OCI-M2 (cell line): ENCODE measurements around the gene HCFC1R1.

Experiments
- DNase-seq: peaks from one replicate; lab custom pipeline; 2025; ENCODE audit not compliant: unreplicated experiment; lab: John Stamatoyannopoulos, UW

HCFC1R1 gene

DNA sequence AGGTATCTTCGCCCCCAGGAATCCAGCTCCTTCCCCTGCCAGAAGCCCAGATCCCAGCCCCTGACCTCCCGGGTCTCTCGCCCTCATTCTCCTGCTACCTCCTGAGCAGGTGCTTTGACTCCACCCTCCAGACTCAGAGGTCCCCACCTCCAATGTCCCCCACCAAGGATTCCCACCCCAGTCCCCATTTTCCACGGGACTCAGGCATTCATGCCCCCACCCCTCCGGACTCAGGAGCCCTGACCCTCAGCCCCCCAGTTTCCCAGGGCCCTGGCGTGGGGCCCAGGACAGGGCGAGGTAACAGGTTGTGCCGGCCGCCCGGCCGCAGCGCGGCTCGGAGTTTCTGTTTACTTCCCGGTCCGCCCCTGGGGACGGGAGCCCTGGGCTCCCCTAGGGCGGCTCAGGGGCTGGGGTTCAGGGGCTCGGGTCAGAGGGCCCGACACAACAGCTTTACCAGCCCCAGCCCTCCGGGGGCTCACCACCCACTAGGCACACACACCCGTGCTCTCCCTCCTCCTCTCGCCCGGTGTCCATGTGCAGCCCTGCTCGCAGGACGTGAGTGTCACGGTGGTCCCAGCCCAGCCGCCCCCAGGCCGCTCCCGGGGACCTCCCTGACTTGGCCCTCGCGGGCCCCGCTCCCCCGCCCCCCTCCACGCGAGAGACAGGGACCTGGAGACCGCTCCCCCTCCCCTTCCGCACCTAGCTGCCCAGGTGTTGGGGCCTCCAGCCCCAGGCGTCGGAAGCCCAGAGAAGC, 12.4 kb upstream of the HCFC1R1 start:
- no peak for DNase-seq

DNA sequence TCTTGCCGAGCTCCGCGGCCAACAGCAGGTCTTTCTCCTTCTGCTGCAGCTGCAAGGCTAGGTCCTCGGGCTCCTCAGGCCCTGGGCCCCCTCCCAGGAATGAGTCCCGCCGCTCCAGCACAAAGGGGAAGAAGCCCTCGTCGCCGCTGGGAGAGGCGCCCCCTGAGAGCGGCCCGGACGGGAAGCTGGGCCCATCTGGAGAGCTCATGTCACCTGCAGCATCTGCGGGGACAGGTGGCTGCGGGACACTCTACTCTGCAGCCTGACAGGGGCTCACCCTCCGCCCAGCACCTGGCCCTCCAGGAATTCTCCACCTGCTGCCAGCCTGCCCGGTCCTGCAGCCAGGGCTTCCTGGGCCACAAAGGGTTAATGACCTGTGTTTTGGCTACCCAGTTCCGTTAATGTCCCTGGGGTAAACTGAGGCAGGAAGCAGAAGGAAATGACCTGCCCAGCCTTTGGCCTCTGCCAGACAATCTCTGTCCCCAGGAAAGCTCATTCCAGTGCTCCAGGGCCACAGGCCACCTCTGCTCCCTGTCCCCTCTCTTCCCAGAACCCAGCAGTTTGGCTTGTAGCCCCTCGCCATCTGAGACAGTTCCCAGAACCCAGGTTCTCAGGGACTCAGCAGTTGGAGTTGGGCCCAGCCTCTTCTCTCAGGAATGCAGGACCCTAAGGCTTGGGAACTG, 11.7 kb upstream of the HCFC1R1 start:
- DNase-seq, result no peak

DNA sequence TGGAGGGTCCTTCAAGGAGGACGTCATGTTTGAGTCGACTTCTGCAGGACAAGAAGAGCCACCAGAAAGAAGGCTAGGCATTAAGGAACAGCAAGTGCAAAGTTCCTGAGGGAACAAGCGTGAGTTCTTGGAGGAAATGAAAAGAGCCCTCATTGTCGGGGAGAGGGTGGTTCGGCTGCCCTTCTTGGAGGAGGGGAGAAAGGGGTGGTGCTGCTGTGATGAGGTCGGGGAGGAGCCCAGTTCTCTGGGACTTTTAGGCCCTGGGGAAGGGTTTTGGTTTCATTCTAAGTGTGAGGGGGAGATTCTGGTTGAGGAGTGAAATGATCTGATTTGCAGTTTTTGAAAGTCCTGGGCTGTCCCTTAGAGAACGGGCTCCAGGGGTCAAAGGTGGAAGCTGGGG, 8.9 kb upstream of the HCFC1R1 start:
- no peak for DNase-seq

DNA sequence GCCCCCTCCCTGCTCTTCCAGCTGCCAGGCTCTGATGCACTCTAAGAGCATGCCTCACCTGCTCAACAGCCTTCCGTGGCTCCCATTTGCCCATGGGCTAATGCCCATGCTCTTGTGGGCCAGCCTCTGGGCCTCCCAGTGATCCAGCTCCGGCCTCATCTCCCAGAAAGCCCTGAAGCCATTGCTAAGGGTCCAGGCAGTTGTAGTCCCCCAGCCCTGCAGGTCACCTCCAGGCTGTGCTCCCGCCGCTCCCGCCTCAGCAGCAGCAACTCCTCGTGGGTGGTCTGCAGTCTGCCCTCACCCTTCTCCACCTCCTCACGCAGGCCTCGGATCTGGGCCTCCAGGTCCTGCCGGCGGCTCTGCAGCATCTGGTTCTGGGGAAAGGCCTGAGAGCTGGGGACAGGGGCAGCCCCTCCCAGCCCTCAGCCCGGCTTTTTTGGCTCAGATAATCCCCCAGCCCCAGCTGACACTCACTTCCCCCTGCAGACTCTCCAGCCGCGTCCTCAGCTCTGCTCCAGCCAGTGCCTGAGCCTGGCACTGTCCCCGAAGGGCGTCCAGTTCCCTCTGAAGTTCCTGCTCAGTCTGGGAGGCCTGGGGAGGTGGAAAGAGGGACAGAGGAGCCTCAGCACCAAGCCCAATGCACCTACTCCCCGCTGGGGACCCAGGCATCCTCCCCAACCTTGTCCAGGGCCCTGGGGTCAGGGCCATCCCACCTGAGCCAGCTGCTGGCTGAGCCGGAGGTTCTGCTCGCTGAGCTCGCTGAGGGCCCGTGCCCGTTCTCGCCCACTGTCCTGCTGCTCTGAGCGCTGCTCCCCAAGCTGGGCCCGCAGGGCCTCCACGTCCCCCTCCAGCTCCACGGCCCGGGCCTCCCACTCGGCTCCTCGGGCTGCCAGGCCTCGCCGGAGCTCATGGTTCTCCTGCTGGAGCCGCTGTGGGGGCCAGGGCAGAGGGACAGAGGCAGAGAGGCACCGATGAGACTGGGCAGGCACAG, 6.8 kb upstream of the HCFC1R1 start:
- no peak for DNase-seq

DNA sequence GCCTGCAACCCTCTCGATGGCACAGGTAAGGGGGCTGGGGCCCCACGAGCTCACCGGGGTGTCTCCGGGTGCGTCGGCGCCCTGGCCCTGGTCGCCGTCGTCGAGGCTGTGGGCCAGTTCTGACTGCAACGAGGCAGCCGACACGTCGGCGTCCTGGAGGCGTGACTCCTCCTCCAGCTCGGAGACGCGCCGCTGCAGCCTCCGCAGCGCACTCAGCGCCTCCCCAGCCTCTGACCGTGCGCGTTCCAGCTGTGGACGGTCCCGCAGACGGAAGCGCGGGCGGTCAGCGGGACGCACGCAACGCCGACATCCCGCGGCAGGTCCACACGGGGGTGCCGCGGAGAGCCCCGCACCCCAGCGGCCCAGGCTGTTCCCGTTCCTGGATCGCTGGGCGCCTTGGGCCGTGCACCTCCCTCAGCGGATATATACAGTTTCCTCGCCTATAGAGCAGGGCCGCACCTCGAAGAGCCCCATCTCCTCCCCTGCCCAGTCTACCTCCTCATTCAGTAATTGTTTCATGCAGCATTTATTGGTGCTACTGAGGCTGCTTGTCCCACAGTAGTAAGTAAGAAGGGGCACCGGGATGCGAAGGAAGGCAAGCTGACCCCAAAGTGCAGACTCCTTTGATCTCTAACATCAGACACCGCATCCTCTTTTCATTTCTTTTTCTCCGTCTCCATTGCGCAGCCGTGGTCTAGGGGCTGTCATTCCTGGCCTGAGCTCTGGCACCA, 5.9 kb upstream of the HCFC1R1 start:
- DNase-seq, result no peak

DNA sequence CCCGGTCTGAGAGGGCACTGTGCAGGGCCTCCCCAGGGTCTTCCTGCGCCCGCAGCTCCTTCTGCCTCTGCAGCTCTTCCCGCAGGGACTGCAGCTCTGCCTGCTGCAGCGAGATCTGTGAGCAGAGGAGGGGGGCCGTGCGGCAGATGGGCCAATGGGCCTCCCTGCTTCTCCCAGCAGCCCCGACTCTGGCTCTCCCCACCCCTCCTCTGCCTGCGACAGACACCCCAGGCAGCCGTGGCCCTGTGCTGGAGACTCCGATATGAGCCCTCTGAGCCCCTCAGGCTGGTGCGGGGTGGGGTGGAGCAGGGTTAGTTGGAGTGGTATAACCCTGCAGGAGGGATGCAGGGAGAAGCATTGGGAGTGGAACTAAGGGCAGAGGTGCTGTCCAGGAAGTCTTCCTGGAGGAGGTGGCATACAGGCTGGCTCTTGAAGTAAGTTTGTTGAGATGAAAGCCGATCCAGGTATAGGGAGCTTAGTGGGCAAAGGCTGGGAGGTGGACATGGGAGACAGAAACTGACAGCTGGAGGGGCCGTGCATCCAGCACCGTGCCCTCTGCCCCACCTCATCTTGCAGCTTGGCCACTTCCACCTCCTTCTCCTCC, 5.1 kb upstream of the HCFC1R1 start:
- no peak for DNase-seq

DNA sequence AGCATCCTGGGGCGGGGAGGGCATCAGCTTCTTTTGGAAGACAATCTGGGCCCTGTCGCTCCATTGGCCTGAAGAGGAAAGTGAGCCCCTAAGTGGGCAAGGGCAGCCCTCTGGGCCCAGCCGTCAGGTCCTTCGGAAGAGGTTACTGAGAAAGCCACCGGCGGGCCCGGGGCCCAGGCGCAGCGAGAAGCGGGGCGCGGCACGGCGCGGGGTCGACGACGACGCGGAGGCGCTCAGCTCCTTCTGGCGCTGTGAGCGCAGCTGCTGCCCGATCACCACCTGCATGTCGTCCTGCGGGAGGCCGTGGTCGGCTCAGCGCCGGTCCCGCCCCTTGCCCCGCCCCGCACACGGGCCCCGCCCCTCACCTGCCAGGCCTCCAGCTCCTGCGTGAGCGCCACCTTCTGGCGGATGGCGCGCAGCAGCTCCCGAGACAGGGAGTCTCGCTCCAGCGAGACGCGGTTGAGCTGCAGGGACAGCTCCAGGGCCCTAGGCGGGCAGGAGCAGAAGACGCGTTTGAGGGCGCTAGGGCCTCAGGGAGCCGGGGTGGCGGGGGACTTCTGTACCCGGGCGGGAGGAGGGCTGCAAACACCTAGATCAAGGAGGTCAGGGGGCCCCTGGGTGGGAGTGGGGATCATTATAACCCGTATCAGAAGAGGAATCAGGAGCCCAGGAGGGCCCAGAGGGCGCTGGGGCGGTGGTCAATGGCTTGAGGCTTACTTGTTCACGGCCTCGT, 4.4 kb upstream of the HCFC1R1 start:
- DNase-seq, result no peak

DNA sequence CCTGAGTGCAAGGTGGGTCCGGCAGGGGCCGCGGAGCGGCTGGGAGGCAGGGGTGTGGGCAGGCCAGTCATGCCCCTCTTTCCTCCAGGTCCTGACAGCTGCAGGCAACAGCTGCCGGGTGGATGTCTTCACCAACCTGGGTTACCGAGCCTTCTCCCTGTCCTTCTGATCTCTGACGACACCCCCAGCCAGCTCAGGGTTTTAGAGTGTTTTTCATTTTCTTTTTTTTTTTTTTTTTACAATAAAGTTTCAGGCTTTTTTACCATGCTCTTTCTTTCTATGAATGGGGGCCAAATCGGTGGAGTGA, 3.7 kb upstream of the HCFC1R1 start:
- no peak for DNase-seq

DNA sequence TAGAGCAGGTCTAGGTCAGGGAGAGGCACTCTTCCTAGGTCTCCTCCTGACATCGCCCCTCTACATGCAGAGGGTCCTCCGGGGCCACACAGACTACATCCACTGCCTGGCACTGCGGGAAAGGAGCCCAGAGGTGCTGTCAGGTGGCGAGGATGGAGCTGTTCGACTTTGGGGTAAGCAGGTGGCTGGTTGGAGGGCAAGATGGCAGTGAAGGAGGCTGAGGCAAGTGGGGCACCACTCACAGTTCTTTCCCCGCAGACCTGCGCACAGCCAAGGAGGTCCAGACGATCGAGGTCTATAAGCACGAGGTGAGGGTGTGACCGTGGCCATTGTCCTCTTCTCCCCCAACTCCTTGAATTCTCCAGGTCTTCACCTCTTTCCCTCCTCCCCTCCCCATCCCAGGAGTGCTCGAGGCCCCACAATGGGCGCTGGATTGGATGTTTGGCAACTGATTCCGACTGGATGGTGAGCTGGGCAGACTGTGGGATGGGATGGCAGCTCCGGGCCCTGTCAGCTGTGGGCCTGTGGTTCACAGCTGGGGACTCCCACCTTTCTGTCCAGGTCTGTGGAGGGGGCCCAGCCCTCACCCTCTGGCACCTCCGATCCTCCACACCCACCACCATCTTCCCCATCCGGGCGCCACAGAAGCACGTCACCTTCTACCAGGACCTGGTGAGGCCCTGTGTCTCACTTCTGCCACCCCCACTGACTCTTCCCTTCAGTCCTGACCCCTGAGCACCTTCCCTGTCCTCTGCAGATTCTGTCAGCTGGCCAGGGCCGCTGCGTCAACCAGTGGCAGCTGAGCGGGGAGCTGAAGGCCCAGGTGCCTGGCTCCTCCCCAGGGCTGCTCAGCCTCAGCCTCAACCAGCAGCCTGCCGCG, 3.1 kb upstream of the HCFC1R1 start:
- DNase-seq, result no peak

DNA sequence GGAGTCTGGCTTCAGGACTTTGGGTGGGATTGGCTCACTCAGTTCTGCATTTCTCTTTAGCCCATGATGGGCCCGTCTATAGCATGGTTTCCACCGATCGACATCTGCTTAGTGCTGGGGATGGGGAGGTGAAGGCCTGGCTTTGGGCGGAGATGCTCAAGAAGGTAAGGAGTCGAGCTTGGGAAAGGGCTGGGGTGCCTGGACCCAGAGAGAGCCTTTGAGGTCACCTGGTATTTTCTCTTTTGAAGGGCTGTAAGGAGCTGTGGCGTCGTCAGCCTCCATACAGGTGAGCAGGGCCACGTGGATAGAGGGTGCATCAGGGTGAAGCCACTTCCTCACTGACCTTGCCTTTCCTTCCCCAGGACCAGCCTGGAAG, 2.2 kb upstream of the HCFC1R1 start:
- DNase-seq, result no peak

DNA sequence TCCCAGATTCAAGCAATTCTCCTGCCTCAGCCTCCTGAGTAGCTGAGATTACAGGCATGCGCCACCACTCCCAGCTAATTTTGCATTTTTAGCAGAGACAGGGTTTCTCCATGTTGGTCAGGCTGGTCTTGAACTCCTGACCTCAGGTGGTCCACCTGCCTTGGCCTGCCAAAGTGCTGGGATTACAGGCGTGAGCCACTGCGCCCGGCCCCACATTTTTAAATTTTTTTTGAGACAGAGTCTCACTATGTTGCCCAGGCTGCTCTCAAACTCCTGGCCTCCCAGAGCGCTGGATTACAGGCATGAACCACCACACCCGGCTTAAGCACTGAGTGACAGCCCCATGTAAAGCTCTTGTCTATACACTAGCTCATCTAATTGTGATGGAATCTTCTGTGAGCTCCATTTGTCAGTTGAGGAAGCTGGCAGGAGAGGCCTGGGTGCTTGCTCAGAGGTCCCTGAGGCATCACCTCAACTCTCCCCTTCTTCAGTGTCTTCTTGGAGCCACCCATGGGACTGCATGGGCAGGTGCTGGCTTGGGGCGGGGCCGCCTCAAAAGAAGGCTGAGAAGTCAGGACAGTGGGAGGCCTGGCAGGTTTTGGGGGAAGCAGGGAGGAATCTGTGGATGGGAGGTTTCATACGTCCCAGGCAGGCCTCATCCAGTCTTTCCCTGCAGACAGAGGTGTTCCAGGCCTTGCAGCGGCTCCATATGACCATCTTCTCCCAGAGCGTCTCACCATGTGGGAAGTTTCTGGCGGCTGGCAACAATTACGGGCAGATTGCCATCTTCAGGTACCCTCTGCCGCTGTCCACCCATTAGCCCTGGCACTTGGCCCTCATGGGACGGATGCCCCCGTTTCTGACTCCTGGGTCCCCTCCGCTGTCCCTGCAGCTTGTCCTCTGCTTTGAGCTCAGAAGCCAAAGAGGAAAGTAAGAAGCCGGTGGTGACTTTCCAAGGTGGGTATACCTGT, 1.6 kb upstream of the HCFC1R1 start:
- DNase-seq, result no peak

DNA sequence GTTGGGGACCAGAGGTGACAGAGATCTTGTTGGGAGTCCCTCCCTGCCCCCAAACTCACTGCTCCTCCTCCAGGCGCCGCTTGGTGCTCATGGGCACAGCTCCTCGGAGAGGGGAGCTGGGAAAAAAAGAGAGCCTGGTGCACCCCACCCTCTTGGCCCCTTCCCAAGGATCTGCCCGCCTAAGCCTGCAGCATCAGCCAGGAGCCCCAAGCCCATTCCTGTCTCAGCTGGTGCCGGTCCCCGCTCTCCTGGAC, 400 bp downstream of the HCFC1R1 start:
- DNase-seq, result no peak

DNA sequence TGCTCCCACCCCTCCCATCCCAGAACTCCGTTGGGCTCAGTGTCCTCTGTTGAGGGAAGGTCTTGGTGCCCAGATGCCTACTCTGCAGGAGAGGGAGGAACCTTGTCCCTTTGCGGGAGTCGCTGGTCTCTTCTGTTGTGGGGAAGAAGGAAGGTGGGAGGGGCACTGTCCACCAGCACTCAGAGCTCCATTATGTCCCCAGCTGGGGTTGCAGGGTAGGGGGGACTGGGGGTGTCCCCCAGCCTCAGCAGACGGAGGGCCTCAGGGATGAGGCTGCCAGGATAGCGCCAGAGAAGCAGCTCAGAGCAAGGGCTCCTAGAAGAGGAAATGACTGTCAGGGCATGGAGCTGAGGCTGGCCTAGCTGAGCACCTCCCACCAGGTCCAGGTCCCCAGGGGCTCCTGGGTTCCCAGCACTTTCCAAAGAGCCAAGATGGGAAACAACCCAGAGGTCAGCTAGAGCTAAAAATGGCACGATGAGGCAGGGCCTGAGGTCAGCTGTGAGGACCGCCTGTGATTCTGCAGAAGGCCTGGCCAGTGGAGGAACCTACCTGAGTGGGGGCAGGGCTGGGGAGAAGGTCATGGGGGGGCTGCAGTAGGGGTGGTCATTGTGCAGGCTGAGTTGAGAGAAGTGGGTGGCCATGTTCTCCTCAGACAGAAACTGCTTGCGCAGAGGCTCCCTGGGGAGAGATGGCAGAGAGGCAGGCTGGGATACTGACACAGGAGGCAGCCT, 893 bp downstream of the HCFC1R1 start:
- DNase-seq, result no peak

DNA sequence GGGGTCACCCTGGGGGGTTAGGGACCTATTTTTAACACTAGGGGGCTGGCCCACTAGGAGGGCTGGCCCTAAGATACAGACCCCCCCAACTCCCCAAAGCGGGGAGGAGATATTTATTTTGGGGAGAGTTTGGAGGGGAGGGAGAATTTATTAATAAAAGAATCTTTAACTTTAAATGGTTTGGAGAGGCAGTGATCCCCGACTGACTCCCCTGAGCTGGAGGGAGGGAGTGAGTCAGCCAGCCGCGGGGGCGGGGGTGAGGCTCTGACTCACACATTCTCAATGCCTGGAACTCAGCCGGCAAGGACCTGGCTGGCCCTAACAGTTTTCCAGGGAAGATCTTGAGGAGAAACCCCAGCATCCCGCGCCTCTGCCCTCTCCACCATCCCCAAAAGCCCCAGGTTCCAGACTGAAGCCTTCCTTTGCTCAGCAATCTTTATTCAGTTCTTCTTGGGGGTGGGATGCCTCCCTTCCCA, 1.5 kb downstream of the HCFC1R1 start:
- DNase-seq, result no peak

DNA sequence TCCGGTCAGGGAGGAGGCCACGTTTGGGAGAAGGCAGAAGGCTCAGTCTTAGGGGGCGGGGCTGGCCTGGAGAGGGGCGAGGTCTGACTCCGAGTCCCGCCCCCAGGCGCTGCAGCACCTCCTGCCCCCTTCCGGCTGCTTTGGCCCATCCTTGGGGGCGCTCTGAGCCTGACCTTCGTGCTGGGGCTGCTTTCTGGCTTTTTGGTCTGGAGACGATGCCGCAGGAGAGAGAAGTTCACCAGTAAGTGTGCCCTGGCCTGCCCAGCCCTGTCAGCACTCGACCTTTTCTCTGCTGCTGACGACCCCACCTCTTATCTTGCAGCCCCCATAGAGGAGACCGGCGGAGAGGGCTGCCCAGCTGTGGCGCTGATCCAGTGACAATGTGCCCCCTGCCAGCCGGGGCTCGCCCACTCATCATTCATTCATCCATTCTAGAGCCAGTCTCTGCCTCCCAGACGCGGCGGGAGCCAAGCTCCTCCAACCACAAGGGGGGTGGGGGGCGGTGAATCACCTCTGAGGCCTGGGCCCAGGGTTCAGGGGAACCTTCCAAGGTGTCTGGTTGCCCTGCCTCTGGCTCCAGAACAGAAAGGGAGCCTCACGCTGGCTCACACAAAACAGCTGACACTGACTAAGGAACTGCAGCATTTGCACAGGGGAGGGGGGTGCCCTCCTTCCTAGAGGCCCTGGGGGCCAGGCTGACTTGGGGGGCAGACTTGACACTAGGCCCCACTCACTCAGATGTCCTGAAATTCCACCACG, 2.1 kb downstream of the HCFC1R1 start:
- no peak for DNase-seq

DNA sequence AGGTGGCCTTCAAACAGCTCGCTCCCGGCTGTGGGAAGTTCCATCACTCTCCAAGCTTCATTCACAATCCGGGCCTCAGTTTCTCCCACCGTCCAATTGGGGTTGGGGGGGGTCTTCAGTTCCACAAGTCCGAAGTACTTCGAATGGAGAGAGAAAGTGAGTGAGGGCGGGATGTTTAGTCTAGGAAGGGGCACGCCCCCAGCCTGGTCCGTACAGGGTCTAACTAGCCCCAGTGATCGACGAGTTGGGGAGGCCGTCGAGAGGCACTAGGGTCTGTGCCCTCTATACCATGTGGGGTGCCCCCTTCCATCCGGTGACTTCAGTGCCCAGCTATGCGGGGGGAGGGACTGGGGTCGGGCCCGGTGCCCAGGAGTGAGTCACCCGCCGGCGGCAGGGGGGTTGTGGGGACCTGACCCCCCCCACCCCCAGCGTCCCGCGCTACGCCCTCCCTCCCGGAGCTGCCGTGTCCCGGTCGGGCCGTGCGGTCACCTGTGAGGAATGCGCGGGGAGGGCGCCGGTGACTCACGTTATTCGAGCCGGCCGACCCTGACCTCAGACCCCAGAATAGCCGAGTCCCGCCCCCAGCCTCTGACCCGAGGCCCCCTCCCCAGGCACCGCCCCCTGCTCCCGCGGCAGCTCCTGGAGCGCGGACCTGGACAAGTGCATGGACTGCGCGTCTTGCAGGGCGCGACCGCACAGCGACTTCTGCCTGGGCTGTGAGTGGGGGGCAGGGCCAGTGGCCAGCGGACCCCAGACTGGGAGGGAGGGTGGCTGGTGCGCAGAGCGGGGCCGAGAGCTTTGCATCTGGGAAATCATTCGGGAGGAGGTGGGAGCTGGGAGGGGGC, 2.9 kb downstream of the HCFC1R1 start:
- DNase-seq, result no peak
